Activated T-cell treated with anti-CD3 and anti-CD28 coated beads for 1 hour (primary cell): ENCODE results near the gene TMEM62.
"Not testable (repeated sequence)": the region's sequence is repeated elsewhere in the genome, so short reads cannot be mapped to it uniquely, and the experiment has no call there.

ENCODE experiments used
- DNase-seq: peaks from one replicate; pipeline ENCODE4 v3.0.0-alpha.2; 2020; ENCODE audit warnings: low read depth

TMEM62 gene

GRCh38 chr15:43121863-43122262, 11.5 kb upstream of the TMEM62 start:
- no peak for DNase-seq

GRCh38 chr15:43125100-43125661, 8.2 kb upstream of the TMEM62 start:
- no peak for DNase-seq

GRCh38 chr15:43126356-43126755, 7.0 kb upstream of the TMEM62 start:
- DNase-seq = no peak

- no peak for DNase-seq
Observed at GRCh38 chr15:43127752-43128151, 5.6 kb upstream of the TMEM62 start.

GRCh38 chr15:43128174-43128979, 5.0 kb upstream of the TMEM62 start:
- DNase-seq = not testable (repeated sequence)

GRCh38 chr15:43128980-43129335, 4.4 kb upstream of the TMEM62 start:
- DNase-seq = no peak

GRCh38 chr15:43132830-43133429, 456 bp upstream of the TMEM62 start:
- DNase-seq = no peak

- DNase-seq = no peak
Observed at GRCh38 chr15:43134157-43134635, 810 bp downstream of the TMEM62 start.

GRCh38 chr15:43135351-43135750, 2.0 kb downstream of the TMEM62 start:
- no peak for DNase-seq

- DNase-seq = no peak
Observed at GRCh38 chr15:43143203-43143941, 10.0 kb downstream of the TMEM62 start.

- no peak for DNase-seq
Observed at GRCh38 chr15:43144512-43144911, 11.1 kb downstream of the TMEM62 start.

GRCh38 chr15:43146184-43146583, 12.8 kb downstream of the TMEM62 start:
- no peak for DNase-seq

GRCh38 chr15:43150191-43150929, 17.0 kb downstream of the TMEM62 start:
- DNase-seq = no peak

GRCh38 chr15:43151688-43152087, 18.3 kb downstream of the TMEM62 start:
- DNase-seq = no peak

GRCh38 chr15:43153269-43153668, 19.9 kb downstream of the TMEM62 start:
- no peak for DNase-seq

- no peak for DNase-seq
Observed at GRCh38 chr15:43165801-43166325, 32.5 kb downstream of the TMEM62 start.

GRCh38 chr15:43167261-43167660, 33.9 kb downstream of the TMEM62 start:
- not testable (repeated sequence) for DNase-seq

- no peak for DNase-seq
Observed at GRCh38 chr15:43168192-43169107, 35.1 kb downstream of the TMEM62 start.

- no peak for DNase-seq
Observed at GRCh38 chr15:43169888-43170287, 36.5 kb downstream of the TMEM62 start.

- not testable (repeated sequence) for DNase-seq
Observed at GRCh38 chr15:43175656-43176309, 42.4 kb downstream of the TMEM62 start.
